ENCODE results near the gene L1CAM.

Gene L1CAM

DNA sequence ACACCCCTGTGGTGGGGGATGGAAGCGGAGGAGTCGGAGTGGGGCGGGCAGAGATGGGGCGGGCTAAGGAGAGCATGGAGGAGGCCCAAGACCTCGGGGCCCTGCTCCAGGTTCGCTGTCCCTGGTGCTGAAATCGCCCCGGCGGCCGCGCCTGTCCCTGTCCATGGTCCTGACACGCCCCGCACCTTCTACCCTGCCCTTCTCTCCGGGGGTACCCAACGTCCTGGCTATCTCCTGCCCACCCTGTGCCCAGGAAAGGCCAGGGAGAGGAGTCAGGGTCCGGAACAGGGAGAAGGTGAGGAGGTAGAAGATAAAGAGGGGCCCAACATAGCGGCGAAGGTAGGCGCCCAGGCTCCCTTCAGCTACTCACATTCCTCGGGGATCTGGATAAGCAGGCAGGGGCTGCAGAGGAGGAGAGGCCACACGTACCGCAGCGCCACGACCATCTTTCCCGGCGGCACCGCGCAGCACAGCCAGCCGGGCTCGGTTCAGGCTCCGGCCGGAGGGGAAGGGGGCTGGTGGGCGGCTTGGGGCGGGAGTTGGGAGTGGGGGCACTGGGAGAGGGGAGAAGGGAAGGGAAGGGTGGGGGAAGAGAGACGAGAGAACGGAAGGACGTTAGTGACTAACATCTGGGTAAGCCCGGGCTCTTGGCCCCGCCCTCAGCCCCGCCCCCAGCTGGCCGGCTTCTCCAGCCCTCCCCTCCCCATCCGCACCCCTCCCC lies 10.4 kb downstream of the L1CAM start:
- no peak for DNase-seq

DNA sequence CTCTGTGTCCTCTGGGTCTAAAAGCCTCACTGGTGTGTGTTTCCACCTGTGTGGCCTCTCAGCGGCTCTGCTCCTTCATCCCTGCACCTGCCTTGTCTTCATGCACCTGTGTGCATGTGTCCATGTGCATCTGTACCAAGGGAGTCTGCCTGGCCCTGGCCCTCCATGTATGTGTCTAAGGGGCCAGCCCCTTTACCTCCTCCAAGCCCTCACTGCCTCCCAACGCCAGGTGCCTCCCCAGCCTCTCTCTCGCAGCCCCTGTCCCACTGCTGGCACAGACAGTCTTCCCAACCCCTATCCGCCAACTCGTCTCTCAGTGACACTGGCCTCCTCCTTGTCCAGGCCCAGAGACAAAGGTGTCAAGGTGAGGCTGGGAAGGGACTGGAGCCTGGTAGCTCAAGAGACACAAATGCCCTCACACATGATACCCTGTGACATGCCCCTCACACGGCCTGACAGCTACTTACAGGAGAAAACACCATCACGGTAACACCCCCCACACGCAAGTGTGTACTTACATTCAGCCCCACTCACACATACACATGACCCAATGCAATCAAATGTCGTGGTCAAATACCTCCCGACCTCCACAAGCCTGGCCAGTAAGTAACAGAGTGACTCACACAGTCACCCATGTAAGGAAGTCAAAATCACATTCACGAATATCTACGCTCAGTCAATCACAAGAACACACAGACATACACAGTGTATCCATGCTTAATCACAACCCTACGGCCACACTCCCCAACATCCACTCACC lies 11.4 kb downstream of the L1CAM start:
- DNase-seq, result no peak

DNA sequence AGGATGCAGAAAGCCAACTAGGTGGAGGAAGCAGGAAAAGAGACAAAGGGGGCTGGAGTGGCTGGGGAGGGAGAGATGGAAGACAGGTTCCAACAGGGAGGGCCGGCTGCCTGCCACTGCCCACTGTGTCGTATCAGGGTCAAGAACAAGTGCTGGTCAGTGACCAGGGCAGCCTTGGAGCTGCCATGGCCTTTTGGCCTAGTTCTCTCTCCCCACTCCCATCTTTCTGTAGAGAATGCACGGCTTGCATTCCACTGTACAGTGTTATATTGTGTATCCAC lies 11.9 kb downstream of the L1CAM start:
- no peak for DNase-seq

DNA sequence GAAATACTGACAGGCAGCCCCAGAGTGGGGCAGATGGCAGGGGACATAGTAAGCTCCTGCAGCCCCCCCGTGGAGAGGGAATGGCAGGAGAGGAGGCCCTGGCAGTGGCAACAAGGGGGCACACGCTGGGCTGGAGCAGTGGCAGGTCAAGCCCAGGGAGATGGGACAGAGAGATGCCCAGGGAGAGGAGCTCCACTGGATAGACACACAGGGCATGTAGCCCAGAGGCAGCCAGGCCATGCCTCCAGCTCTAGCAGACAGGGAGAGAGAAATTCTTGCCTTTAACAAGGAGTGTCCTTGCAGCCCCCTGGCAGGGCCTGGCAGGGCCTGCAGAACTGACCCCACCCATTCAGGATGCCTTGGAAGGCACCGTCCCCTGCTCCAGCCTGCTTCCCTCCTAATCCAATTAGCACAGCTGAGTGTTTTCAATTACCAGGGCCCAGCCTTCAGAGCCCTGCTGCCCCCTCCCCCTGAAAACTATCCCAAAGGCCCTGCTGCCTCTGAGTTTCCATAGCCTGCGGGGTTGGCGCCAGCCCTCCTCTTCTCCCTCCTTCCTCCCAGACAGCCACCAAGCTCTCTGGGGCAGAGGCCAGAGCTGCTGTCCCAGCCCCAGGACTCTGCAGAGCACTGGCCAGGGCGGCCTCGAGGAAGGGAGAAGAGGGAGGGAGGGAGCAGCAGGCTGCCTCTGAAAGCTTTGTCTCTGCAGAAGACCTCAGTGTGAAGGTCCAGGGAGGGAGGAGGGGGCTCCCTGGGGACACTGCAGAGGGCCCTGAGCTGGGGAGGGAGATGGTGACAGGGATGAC lies 12.5 kb downstream of the L1CAM start:
- DNase-seq, result no peak

DNA sequence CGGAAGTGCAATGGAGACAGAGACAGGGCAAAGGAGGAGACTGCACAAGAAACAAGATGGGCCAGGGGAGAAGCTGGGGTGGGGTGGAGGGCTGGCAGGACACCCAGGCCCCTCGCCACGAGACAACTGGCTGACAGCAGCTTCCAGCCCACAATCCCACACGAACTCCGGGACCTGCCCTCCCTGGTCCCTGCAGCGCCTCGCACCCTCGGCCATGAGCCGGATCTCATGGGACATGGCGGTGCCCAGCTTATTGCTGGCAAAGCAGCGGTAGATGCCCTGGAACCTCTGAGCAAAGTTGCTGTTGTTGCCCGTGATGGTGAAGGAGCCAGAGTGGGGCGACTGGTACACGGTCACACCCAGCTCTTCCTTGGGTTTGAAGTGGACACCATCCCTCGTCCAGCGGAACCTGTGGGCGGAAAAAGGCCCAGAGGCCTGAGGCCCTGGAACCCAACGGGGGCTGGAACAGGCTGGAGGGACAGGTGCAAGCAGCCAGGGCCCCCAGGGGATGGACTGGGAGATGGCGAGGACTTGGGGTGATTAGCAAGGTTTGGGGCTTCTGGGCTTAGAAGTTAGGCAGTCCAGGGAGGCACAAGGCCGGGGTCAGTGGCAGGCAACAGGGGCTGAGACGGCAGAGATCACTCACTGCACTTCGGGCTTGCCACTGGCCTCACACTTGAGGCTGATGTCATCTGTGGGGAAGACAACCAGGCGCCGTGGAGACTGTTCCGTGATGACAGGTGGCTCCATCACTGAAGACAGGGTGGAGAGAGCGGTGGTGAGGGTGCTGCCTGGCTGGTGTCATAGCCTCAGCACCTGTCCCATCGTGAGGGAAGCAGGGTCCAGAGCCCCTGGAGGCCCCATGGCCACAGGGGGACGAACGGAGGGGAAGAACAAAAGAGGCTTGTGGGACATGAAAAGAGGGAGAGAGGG lies 13.8 kb downstream of the L1CAM start:
- DNase-seq, result no peak

DNA sequence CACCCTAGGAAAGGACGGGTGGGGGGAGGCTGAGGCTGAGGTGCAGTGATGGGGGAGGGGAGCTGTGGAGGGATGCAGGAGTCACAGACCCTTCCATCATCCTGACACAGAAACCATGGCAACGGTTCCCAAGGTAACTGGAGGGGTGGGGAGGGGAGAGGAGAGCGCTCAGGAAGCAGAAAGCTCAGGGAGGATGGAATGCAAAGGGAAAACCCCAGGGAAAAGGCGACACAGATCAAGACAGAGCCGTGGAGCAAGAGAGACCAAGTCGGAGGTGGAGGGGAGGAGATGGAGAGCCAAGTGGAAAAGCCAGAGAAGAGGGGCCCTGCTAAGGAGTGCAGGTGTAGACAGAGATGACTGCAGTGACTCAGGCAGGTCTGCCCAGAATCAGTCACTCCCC lies 14.5 kb downstream of the L1CAM start:
- DNase-seq, result no peak

DNA sequence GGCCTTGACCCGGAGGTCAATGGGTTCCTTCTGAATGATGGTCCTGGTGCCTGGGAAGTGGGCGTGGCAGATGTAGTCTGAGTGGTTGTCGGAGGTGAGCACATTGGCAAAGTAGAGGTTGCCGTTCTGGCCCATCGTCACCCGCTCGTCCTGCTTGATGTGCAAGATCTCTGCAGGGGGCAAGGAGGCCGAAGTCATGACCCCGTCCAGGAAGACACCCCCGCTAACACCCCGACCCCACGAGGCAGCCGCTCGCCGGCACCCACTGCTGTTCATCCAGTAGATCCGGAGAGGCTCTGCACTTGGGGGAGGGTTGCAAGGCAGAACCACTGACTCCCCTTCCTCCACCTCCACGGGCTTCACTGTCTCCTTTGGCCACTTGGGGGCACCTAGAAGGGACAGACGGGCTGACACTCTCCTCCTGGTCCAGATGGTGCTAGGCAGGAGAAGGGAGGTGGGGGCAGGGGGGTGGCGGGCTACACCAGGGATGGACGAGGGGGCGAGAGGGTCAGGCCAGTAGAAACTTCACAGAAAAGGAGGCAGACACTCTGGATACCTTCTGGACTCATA lies 15.1 kb downstream of the L1CAM start:
- DNase-seq, result no peak

DNA sequence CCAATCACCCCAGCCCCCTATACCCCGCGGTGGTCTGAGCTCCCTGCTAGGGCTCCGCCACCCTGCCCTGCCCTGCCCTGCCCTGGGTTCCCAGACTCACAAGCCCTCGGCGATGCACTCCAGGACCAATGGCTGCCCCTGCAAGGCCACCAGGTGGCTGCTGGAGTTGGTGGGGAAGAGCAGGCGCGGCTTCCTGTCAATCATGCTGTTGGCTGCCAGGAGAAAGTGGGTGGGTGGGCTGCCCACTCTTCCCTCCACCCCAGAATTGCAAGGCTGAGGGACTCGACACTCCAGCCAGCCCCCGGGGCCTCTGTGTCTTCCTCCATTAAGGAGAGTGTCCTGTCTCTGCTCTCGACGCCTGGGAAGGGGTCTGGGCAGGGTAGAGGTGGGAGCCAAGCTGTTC lies 15.7 kb downstream of the L1CAM start:
- DNase-seq, result no peak

DNA sequence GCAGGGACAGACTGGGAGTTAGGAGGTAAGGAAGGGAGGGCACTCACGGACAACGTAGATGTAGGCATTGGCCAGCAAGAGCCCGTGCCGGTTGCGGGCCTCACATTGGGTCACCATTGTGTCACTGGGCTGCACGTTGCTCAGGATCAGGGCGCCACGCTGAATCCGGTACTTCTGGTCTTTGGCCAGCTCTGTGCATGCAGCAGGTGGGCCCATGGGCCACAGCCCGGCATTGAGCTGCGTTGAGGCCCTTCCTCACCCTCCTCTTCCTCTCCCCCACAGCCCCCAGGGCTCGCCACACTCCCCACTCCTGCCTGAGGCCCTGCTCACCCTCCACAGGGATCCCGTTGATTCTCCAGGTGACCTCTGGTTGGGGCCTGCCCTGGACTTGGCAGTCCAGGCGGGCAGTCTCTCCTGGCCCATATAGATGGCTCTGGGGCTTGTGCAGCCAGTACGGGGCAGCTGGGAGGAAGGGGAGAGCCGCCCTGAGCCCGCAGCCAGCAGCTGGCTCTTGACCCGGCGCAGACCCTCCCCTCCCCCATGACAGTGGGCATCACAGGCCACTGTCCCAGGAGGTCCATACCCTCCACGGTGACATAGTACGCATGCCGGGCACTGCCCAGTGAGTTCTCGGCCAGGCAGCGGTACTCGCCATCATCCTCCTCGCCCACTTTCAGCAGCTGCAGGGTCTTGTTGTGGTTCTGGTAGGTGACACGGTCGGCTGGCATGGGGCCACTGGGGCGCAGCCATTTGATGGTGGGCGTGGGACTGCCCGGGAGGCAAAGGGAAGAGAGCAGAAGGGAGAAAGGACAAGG lies 16.3 kb downstream of the L1CAM start:
- DNase-seq, result no peak

DNA sequence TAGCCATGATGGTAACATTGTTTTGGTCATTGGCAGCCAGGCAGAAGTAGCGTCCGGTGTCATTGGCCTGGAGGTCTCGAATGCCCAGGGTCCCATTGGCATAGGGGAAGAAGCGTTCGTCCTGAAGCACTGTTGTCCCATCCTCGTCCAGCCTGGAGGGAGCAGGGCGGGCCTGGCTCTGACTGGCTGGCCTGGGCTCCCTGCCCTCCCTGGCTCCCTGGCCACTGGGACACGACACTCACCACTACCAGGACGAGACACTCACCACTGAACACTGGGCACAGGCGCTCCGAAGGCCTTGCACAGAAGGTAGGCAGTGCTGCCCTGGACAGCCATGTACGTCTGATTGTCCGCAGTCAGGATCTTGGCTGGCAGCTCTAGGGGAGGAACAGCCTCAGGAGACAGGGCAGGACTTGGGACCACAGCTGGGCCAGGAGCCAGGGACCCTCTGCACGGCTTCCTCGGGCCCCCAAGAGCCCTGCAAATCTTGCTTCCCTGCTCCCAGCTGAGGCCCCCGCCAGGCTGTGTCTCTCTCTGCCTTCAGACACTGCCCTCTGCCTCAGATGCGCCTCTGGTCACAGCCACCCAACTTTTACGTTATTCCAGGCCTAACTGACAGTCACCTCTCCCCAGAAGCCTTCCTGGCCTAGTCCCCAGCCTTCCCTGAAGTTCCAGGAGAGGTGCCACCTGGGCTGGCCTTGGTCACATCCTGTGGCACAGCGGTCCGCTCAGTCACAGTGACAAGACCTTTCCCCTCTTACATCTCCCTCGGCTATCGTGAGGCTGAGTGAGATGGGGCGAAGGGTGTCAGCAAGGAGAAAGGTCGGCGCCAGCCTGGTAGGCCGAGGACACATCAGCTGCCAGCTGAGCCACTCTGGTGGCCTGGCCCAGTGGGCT lies 17.1 kb downstream of the L1CAM start:
- no peak for DNase-seq

DNA sequence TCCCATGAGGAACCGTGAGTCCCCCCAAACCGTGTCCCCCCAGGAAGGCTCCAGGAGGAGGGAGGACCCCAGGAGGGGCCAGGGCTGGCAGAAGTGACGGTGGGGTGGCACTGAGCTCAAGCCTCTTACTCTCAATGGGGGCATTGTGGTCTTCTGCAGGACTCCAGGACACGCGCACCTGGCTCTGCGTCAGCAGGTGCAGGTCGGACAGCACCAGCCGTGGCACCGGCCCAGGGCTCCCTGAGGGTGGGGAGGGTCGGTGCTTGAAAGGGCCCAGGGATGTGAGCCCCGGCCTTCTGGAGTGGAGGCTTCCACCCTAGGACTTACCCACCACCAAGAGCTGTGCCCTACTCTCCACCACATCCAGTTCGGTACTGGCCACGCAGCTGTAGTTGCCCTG lies 18.3 kb downstream of the L1CAM start:
- DNase-seq, result no peak

DNA sequence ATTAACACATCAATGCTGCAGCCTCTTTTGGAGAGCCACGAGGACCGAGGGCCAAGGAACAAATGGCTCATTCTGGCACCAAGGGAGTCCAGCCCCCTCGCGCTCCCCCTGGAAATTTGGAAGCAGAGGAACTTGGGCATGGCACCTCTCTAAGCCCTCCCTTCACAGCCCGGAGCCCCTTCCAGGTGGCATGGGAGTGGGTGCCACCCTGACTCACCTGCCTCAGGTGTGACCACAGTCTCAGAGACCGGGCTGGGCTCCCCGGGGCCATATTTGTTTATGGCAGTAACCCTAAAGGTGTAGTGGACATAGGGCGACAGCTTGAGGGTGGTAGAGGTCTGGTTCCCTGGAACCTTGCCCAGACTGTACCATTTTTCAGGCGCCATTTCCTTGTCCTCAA lies 18.8 kb downstream of the L1CAM start:
- DNase-seq, result no peak

DNA sequence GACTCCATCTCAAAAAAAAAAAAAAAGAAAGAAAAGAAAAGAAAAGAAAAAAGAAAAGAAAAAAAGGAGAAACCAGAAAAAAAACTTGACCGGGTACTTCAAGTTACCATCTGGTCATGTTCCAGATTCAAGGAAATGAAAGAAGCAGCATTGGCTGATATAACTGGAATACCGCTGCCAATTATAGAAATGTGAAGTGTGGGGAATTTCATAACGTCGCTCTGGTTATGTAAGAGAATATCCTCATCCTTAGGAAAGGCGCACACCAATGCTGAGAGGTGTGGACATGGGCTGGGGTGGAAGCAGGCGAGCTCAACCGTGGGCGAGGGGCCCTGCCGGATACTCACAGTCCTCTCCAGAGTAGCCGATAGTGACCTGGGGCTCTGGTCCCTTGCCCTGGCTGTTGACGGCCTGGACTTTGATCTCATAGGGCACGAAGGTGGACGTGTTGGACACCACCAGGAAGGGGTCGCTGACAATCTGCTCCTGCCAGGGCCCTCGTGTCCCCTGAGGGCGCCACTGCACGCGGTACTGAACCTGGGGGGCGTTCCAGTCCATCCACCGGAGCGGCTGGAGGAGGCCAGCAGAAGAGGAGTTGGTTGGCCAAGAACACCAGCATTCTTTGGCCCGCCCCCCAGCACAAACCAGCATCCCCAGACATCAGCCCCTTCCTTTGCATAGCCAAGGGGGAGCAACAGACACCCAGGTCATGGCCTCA lies 19.5 kb downstream of the L1CAM start:
- no peak for DNase-seq

DNA sequence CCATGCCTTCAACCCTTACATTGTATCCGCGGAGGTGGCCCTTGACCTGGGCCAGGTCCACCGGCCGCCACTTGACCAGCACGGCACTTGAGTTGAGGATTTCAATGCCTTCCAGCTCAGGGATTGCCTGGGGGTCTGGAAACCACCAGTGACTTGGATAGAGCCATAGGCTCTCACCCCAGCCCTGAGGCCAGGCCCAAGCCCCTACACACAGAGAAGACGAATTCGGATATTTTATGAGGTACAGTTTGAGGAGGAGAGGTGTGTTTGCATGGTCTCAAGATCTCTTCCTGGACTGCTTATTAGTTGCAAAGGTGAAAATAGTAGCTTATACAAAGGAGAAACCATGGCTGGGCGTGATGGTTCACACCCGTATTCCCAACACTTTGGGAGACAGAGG lies 20.3 kb downstream of the L1CAM start:
- DNase-seq, result no peak

DNA sequence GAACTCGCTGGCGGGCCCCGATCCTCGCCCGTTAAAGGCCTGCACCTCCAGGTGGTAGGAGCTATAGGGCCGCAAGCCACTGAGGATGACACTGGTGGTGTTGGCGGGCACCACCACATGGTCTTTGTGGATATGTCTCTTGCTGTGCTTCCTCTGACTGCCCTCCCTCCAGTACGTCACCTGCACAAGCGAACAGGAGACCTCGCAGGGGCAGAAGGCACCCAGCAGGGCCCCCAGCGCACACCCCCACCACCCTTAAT lies 20.7 kb downstream of the L1CAM start:
- DNase-seq, result no peak

DNA sequence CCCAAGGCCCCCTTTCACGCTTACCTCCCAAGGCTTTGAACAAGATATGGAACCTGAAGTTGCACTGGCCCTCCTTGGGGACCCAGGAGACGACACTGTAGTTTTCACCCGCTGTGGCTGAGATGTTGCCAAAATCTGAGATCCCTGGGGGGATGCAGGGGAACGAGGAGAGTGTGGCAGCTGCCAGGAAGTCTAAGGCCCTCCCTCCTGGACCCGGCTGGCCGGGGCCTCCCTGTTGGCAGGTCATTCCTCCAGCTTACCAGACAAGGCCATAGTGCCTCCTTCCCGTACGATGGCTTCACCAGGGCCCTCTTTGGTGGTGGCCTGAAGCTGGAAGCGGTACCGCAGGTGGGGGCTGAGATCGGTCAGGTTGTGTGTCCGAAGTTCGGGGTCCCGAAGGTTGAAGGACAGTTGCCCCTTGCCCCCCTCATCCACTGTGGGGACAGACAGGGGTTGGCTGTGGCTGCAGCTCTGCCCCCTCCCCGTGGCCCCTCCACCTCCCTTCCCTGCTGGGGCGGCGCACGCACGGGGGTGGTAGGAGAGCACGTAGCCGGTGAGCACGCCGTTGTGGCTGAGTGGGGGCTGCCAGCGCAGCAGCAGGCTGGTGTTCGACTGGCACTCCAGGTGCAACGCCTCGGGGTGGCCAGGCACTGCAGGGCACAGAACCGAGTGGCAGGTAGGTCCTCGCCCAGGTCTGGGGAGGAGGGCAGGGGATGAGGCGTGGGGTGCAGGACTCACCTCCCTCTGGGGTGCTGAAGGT lies 21.2 kb downstream of the L1CAM start:
- no peak for DNase-seq

DNA sequence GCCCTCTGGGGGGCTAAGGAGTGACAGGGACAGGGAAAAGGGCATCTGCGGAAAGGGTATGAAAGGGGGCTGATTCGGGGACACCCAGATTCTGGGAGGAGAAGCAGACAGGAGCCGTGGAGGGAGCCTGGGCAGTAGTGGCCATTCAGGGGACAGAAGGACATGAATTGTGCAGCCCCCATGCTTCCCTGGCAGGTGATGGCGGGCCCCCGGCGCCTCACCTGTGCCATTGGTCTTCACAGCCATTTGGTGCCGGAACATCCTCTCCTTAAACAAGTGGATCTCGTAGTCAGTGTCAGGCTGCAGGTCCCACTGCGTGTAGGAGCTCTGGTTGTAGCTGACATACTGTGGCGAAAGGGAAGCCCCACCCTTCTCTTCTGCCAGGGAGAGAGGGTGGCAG lies 21.9 kb downstream of the L1CAM start:
- no peak for DNase-seq

DNA sequence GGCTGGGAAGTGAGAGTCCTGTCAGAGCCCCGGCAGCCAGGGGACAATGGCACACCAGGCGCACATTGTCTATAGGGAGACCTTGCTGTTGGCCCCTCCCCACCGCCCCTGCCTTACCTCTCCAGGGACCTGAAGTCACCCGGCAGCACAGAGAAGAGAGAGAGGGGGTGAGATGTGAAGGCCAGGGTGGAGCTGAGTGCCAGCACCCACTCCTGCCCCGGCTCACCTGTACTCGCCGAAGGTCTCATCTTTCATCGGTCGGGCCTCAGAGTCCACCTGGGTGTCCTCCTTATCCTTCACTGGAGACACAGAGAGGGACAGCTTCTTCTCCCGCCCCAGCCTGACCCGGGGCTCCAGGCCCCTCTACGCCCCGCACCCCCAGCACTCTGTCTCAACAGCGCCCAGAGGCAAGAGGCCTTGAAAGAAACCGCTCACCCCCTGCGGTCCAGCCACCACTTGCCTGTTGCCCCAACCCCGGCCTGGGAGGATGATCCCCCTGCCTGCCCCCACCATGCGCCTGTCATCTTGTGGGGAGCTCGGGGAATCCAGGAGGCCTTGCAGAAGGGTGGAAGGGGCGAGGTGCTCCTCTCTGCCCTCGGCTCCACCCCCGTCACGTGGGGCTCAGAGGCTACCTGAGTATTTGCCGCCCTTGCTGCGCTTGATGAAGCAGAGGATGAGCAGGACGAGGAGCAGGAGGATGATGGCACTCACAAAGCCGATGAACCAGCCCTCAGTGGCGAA lies 22.6 kb downstream of the L1CAM start:
- DNase-seq, result no peak
